ENCODE data around the gene C6orf62. TPM values are rescaled to one million over a fixed set of nuclear protein-coding genes. Genes with fewer than 3 reads are reported as not detected.
"Not testable (repeated sequence)": the region's sequence is repeated elsewhere in the genome, so short reads cannot be mapped to it uniquely, and the experiment has no call there.

C6orf62 gene
- total RNA-seq, 1 donor from 2014 or later, result 118 TPM

DNA sequence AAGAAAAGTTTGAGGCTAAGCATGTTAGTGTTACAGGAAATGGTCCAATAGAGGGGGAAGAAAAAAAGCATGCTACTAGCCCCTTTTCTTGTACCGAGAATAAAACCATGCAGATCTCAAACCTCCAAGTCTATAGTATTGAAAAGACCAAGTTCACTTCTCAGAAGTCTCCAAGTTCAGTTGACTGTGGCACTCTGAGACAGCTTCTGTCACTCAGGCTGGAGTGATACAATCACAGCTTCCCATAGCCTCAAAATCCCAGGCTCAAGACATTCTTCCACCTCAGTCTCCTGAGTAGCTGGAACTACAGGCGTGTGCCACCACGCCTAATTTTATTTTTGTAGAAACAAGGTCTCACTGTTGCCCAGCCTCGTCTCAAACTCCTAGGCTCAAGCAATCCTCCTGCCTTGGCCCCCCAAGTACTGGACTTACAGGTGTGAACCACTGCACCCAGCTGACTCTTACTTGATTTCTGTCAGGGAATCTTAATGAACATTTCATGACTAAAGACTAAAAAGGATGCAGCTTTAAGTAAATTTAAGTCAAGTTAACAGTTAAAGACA, 16.2 kb downstream of the C6orf62 start:
- intact Hi-C loops (cut with micrococcal nuclease), result no loop called here

GRCh38 chr6:24699521-24700359, 19.2 kb downstream of the C6orf62 start:
- intact Hi-C loops (cut with micrococcal nuclease), result no loop called here

- intact Hi-C loops (cut with micrococcal nuclease), result no loop called here
These were observed 22.9 kb downstream of the C6orf62 start for GRCh38 chr6:24696097-24696496.

GRCh38 chr6:24695635-24696034, 23.3 kb downstream of the C6orf62 start:
- intact Hi-C loops (cut with micrococcal nuclease), result loop anchor here (1.0 to 2.0 kb wide), 7 partner anchors 29 to 412 kb away; partner anchors contain the start of genes KIAA0319 and TDP2

GRCh38 chr6:24694198-24694597, 24.8 kb downstream of the C6orf62 start:
- intact Hi-C loops (cut with micrococcal nuclease), result loop anchor here (2.0 kb wide), 1 partner anchor 47 kb away; the partner anchor contains the start of gene KIAA0319

- intact Hi-C loops (cut with micrococcal nuclease), result no loop called here
These were observed 25.9 kb downstream of the C6orf62 start for GRCh38 chr6:24692848-24693592.

DNA sequence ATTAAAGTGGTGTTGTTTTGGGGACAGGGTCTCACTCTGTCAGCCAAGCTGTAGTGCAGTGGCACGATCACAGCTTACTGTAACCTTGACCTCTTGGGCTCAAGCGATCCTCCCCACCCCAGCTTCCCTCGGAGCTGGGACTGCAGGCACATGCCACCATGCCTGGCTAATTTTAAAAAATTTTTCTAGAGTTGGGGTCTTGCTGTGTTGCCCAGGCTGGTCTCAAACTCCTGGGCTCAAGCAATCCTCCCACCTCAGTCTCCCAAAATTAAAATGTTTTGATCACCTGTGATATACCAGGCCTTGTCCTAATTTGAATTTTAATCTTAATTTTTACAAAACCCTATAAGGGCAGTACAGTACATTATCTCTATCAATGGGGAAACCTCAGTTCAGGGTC, 26.5 kb downstream of the C6orf62 start:
- intact Hi-C loops (cut with micrococcal nuclease), result no loop called here

GRCh38 chr6:24692003-24692402, 27.0 kb downstream of the C6orf62 start:
- intact Hi-C loops (cut with micrococcal nuclease), result no loop called here

GRCh38 chr6:24691550-24691949, 27.4 kb downstream of the C6orf62 start:
- intact Hi-C loops (cut with micrococcal nuclease), result no loop called here

GRCh38 chr6:24690593-24690992, 28.4 kb downstream of the C6orf62 start:
- intact Hi-C loops (cut with micrococcal nuclease), result no loop called here

DNA sequence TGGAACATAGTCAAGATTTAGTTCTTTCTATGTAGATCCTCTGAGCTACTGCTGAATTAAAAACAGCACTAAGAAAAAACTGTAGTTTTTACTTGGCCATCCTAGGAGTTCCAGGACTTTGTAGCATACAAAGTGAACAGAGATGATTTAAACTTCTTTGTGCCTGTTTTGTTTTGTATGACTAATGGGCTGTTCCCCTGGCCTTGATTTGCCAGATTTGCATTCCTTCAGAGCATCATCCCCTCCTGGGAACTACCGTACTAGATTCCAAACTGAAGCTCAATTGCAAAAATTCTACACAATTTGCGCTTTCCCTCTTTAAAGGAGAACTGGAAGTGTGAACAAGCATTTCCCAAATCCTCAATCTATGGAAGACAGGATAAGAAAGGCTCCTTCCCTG, 29.0 kb downstream of the C6orf62 start:
- intact Hi-C loops (cut with micrococcal nuclease), result no loop called here

DNA sequence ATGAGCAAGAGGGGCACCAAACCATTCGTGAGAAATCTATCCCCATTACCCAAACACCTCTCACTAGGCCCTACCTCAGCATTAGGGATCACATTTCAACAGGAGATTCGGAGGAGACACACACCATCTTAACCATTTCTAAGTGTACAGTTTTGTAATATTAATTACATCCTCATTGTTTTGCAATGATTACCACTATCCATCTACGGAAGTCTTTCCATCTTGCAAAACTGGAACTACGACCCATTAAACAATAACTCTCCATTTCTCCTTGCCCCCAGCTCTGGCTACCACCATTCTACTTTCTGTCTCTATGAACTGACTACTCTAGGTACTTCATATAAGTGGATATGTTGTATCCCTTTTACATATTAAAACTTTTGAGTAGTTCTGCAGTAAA, 32.0 kb downstream of the C6orf62 start:
- intact Hi-C loops (cut with micrococcal nuclease), result no loop called here

DNA sequence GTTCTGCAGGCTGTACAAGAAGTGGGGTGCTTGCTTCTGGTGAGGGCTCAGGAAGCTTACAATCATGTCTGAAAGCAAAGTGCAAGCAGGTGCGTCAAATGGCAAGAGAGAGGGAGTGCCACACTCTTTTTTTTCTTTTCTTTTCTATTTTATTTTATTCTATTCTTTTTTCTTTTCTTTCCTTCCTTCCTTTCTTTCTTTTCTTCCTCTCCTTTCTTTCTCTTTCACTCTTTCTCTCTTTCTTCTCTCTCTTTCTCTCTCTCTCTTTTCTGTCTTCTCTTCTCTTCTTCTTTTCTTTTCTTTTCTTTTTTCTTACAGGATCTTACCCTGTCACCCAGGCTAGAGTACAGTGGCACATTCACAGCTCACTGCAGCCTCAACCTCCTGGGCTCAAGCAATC, 32.5 kb downstream of the C6orf62 start:
- intact Hi-C loops (cut with micrococcal nuclease), result no loop called here

GRCh38 chr6:24683297-24684296, 35.4 kb downstream of the C6orf62 start:
- intact Hi-C loops (cut with micrococcal nuclease), result no loop called here

DNA sequence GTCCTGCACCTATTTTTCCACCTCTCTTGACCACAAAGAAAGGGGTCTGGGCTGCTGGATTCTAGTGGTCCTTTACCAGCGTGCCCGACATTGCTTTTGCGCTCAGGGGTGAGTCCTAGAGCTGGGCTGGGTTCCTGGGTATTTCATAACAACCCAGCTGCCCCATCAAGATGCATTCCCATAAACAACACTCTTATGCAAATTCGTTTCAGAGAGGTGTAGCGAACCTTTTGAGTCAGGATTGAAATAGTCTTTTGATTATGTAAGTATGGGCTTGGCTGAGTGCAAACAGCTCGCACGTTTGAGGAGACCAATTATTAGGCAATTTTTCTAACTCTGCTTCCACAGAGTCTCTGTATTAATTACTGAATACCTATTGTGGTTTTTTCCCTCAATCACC, 38.4 kb downstream of the C6orf62 start:
- intact Hi-C loops (cut with micrococcal nuclease), result no loop called here

GRCh38 chr6:24678792-24679352, 40.1 kb downstream of the C6orf62 start:
- intact Hi-C loops (cut with micrococcal nuclease), result not testable (repeated sequence)

DNA sequence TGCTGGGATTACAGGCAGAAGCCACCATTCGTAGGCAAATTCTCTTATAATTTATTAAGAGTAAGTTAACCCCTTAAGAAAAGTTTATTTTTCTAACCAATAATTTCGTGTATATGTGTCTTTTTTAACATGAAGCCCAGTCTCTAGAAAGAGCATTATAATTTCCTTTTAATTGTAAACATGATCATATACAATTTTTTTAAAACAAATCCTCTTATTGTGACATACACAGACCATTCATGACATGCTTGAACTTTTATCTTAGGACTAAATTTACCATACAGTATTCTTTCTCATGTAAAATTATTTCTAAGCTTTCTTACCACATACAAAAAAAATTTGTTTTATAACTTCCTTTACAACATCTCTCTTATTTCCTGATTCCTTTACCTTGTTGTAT, 45.3 kb downstream of the C6orf62 start:
- intact Hi-C loops (cut with micrococcal nuclease), result no loop called here

- intact Hi-C loops (cut with micrococcal nuclease), result no loop called here
These were observed 46.3 kb downstream of the C6orf62 start for GRCh38 chr6:24672620-24673182.

DNA sequence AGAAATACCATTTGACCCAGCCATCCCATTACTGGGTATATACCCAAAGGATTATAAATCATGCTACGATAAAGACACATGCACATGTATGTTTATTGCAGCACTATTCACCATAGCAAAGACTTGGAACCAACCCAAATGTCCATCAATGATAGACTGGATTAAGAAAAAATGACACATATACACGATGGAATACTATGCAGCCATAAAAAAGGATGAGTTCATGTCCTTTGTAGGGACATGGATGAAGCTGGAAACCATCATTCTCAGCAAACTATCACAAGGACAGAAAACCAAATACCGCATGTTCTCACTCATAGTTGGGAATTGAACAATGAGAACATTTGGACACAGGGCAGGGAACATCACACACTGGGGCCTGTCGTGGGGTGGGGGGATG, 47.9 kb downstream of the C6orf62 start:
- intact Hi-C loops (cut with micrococcal nuclease), result not testable (repeated sequence)

DNA sequence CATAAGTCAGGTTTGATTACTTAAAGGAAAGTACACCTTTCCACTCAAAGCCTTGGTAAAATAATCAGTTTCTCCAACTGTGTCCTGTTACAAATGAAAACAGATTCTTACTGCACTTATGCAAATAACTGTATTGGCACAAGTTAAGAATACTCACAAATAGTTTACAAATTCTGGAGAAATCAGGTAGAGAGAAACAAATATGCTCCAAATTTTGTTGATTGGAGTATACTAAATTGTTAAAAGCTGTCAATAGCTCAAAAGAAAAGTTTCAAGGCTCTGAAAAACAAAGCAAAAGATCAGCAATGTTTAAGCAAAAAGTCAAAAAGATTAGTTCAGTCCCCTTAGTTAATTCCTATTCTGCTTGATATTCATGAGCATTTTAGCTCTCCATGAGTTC, 48.5 kb downstream of the C6orf62 start:
- intact Hi-C loops (cut with micrococcal nuclease), result not testable (repeated sequence)

Data from T-helper 1 cell treated with Interleukin-12 subunit alpha and Interleukin-12 subunit beta and Interleukin-4 antibody, amounts not matched to agents 30 ng/mL and 1 ng/mL, for 36 hours (primary cell).